ENCODE data around the gene C14orf93.
A peak's percentile ranks its signal among the peaks of the same experiment; 100 is the strongest.

The C14orf93 gene

GRCh38 chr14:22986508-22987054 is 23.4 kb downstream of the C14orf93 start:
- POLR2A ChIA-PET (ENCODE audit: low non-redundant PET), result interaction anchor here (0.8 to 1.1 kb wide), 3 partner anchors 18 to 72 kb away, joined by 3 to 7 read pairs (median 3); no protein-coding TSS in a partner anchor
- TF ChIP-seq CTCF (conservative IDR thresholded peaks at IDR 0.05; ENCODE audit: low read depth), result peak; percentile 93
- DNase-seq (ENCODE audit: low spot score), result peak; percentile 75
- H3K27ac ChIP-seq, result no peak overlapping the region
- CTCF ChIA-PET, result interaction anchor here (0.5 to 4.3 kb wide), 26 partner anchors 9 to 388 kb away, joined by 3 to 69 read pairs (median 6); partner anchors contain the start of genes CDH24 and RBM23

- CTCF ChIA-PET, result interaction anchor here (0.5 to 4.3 kb wide), 22 partner anchors 8 to 256 kb away, joined by 3 to 69 read pairs (median 6); partner anchors contain the start of genes CDH24 and RBM23
- POLR2A ChIA-PET (ENCODE audit: low non-redundant PET), result interaction anchor here (0.8 to 1.1 kb wide), 3 partner anchors 17 to 72 kb away, joined by 3 to 7 read pairs (median 3); no protein-coding TSS in a partner anchor
- no peak for DNase-seq (ENCODE audit: low spot score)
- no peak overlapping the region for H3K27ac ChIP-seq
- no peak for TF ChIP-seq CTCF (conservative IDR thresholded peaks at IDR 0.05; ENCODE audit: low read depth)
These were observed 23.9 kb downstream of the C14orf93 start for GRCh38 chr14:22985894-22986507.

GRCh38 chr14:22984959-22985658 is 24.8 kb downstream of the C14orf93 start:
- CTCF ChIA-PET, result interaction anchor here (0.6 to 4.3 kb wide), 6 partner anchors 11 to 127 kb away, joined by 3 to 69 read pairs (median 6); partner anchors contain the start of gene CDH24
- POLR2A ChIA-PET (ENCODE audit: low non-redundant PET), result interaction anchor here (0.6 kb wide), 1 partner anchor 12 kb away, joined by 3 read pairs; no protein-coding TSS in a partner anchor
- TF ChIP-seq CTCF (conservative IDR thresholded peaks at IDR 0.05; ENCODE audit: low read depth), result no peak

GRCh38 chr14:22982477-22983245 is 27.3 kb downstream of the C14orf93 start, which contains the start of gene AJUBA:
AJUBA (minus strand) TSS chr14:22982551; CDS start chr14:22982266, 285 bp downstream.
- peak within 1 kb of the TSS; percentile 99 for H3K27ac ChIP-seq
- CTCF ChIA-PET, result interaction anchor here (0.6 to 2.1 kb wide), 8 partner anchors 10 to 422 kb away, joined by 3 to 22 read pairs (median 4); no protein-coding TSS in a partner anchor
- DNase-seq (ENCODE audit: low spot score), result peak; percentile 93
- no peak for TF ChIP-seq CTCF (conservative IDR thresholded peaks at IDR 0.05; ENCODE audit: low read depth)
- POLR2A ChIA-PET (ENCODE audit: low non-redundant PET), result interaction anchor here (0.6 to 1.2 kb wide), 3 partner anchors 10 to 657 kb away, joined by 3 read pairs; no protein-coding TSS in a partner anchor

More at GRCh38 chr14:22984959-22985658, 24.8 kb downstream of the C14orf93 start:
- no peak for DNase-seq (ENCODE audit: low spot score)
- H3K27ac ChIP-seq, result no peak overlapping the region

GRCh38 chr14:22981876-22982476 is 28.0 kb downstream of the C14orf93 start:
- peak overlapping the region; percentile 99 for H3K27ac ChIP-seq
- POLR2A ChIA-PET (ENCODE audit: low non-redundant PET), result interaction anchor here (0.5 to 0.8 kb wide), 5 partner anchors 23 to 656 kb away, joined by 3 to 5 read pairs (median 3); no protein-coding TSS in a partner anchor
- no peak for TF ChIP-seq CTCF (conservative IDR thresholded peaks at IDR 0.05; ENCODE audit: low read depth)
- CTCF ChIA-PET, result interaction anchor here (0.7 to 2.1 kb wide), 7 partner anchors 9 to 421 kb away, joined by 3 to 22 read pairs (median 3); no protein-coding TSS in a partner anchor
- peak; percentile 20 for DNase-seq (ENCODE audit: low spot score)

All from RWPE1 (cell line).